DOHH2 (cell line): ENCODE measurements around the gene CHIT1.

Experiments used
- EZH2phosphoT487 ChIP-seq: fragments of 200-600 bp; sonication (generic); IDR thresholded peaks from 2 replicates; pipeline ENCODE4 v1.6.1; 2017; ENCODE audit warnings: borderline replicate concordance, mild to moderate bottlenecking, antibody characterized with exemption, low read length, moderate library complexity, mixed read lengths
- TF ChIP-seq, protein P1 (sequence below): fragments of 200-600 bp; sonication (generic); IDR thresholded peaks from one replicate; pipeline ENCODE4 v1.5.1; 2014; ENCODE audit warnings: antibody characterized with exemption, mild to moderate bottlenecking, low read depth, low read length; ENCODE audit not compliant: poor library complexity, severe bottlenecking

DNA sequence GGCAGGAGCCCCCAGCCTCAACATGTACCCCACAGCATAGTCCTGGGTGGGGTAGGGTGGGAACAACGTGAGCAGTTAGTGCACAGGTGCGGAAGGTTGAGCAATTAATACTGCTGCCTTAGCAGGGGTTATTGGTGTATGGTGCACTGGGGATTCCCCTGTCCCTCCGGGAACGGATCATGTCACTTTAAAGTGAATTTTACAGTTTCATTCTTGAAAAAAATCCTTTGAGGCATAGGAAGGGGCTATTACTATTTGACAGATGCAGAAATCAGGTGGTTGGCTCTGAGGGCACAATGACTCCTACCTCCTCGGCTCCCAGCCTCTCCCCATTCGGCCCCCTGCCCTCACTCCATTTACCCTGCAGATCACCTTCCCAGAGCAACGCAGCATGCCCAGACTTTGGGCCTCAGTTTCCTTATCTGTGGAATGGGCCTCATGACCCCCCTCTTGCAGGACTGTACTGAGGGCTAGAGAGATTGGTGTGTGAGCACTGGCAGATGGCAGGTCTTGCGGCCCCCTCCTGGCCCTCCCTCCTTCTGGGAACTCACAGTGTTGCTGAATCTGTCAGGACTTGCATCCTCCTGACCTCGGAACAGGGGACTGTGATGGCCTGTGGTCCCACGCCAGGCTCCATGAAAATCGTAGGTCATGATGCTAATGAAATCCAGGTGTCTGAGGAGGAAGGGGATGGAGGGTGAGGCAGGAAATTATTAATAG lies 48.7 kb downstream of the CHIT1 start:
- TF ChIP-seq, protein P1, sequence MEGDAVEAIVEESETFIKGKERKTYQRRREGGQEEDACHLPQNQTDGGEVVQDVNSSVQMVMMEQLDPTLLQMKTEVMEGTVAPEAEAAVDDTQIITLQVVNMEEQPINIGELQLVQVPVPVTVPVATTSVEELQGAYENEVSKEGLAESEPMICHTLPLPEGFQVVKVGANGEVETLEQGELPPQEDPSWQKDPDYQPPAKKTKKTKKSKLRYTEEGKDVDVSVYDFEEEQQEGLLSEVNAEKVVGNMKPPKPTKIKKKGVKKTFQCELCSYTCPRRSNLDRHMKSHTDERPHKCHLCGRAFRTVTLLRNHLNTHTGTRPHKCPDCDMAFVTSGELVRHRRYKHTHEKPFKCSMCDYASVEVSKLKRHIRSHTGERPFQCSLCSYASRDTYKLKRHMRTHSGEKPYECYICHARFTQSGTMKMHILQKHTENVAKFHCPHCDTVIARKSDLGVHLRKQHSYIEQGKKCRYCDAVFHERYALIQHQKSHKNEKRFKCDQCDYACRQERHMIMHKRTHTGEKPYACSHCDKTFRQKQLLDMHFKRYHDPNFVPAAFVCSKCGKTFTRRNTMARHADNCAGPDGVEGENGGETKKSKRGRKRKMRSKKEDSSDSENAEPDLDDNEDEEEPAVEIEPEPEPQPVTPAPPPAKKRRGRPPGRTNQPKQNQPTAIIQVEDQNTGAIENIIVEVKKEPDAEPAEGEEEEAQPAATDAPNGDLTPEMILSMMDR, result no peak
- TF ChIP-seq EZH2phosphoT487, result no peak
